PC-9 (cell line): ENCODE data around the gene CD109. TPM values are rescaled to one million over a fixed set of nuclear protein-coding genes. Genes with fewer than 3 reads are reported as not detected.
"Not testable (repeated sequence)": the region's sequence is repeated elsewhere in the genome, so short reads cannot be mapped to it uniquely, and the experiment has no call there.

Source experiments
- BruUV-seq: library from RNA; stranded (reverse); fragments of 400-500 nt; replicated peaks from 2 replicates; lab custom pipeline; 2021; lab: Mats Ljungman, UMichigan
- CTCF ChIA-PET: fragments of 300-600 bp; sonication (Branson Sonifier 250); formaldehyde crosslinking; loops from one replicate; lab custom pipeline; 2022; ENCODE audit warnings: antibody characterized with exemption; lab: Charles Lee
- POLR2A ChIA-PET: fragments of 300-600 bp; sonication (Branson Sonifier 250); formaldehyde crosslinking; loops from one replicate; lab custom pipeline; 2022; ENCODE audit warnings: antibody characterized with exemption; ENCODE audit not compliant: unreplicated experiment; lab: Charles Lee
- DNase-seq, 2 experiments: peaks; one replicate each; pipeline versions ENCODE4 v3.0.0 to v3.0.0-alpha.2; 2015 to 2022; ENCODE audit warnings: mixed read lengths in 1 of 2
- H2AFZ ChIP-seq: fragments of 200-600 bp; sonication (generic); 2 replicates; pipeline ENCODE4 v1.8.1; 2017; ENCODE audit warnings: antibody characterized with exemption
- H3F3A ChIP-seq: fragments of 200-600 bp; sonication (generic); 2 replicates; pipeline ENCODE4 v1.8.1; 2017; ENCODE audit warnings: antibody characterized with exemption, mild to moderate bottlenecking, low read depth; ENCODE audit not compliant: insufficient read depth
- H3K27ac ChIP-seq: fragments of 200-600 bp; sonication (generic); 2 replicates; pipeline ENCODE4 v1.6.1; 2016; ENCODE audit warnings: mixed run types
- H3K27me3 ChIP-seq: fragments of 200-600 bp; sonication (generic); 2 replicates; pipeline ENCODE4 v1.6.1; 2016; ENCODE audit warnings: low read depth, mixed run types; ENCODE audit not compliant: insufficient read depth
- H3K36me3 ChIP-seq: fragments of 200-600 bp; sonication (generic); 2 replicates; pipeline ENCODE4 v1.6.1; 2016; ENCODE audit warnings: low read depth, mixed run types
- H3K4me1 ChIP-seq: fragments of 200-600 bp; sonication (generic); replicated peaks from 2 replicates; pipeline ENCODE4 v1.6.1; 2016; ENCODE audit warnings: mixed run types; ENCODE audit not compliant: insufficient read depth
- H3K4me2 ChIP-seq: fragments of 200-600 bp; sonication (generic); 2 replicates; pipeline ENCODE4 v1.6.1; 2017; ENCODE audit warnings: mixed run types
- H3K4me3 ChIP-seq: fragments of 200-600 bp; sonication (generic); 2 replicates; pipeline ENCODE4 v1.6.1; 2016; ENCODE audit warnings: mixed run types
- H3K79me2 ChIP-seq: fragments of 200-600 bp; sonication (generic); 2 replicates; pipeline ENCODE4 v1.6.1; 2017; ENCODE audit warnings: low read depth, mixed run types
- H3K9me2 ChIP-seq: fragments of 200-600 bp; sonication (generic); 2 replicates; pipeline ENCODE4 v1.8.1; 2017; ENCODE audit warnings: mild to moderate bottlenecking; ENCODE audit not compliant: insufficient read depth
- H3K9me3 ChIP-seq: fragments of 200-600 bp; sonication (generic); 2 replicates; pipeline ENCODE4 v1.8.1; 2016; ENCODE audit warnings: low read depth; ENCODE audit not compliant: insufficient read depth
- H4K20me1 ChIP-seq: fragments of 200-600 bp; sonication (generic); 2 replicates; pipeline ENCODE4 v1.8.1; 2017; ENCODE audit not compliant: insufficient read depth
- EZH2 ChIP-seq: fragments of 200-600 bp; sonication (generic); IDR thresholded peaks from 2 replicates; pipeline ENCODE4 v1.8.0; 2017; ENCODE audit warnings: antibody characterized with exemption, low read depth
- intact Hi-C: fragments of 100-400 bp; cut with micrococcal nuclease; formaldehyde crosslinking; loops from one replicate; pipeline ENCODE4 v1.10.0; 2022; ENCODE audit not compliant: unreplicated experiment
- total RNA-seq: library from RNA; stranded (reverse); gene quantifications from 2 replicates; pipeline ENCODE4 v1.2.3, GENCODE V29; 2021
- TF ChIP-seq, protein P1 (sequence below): fragments of 200-600 bp; sonication (generic); conservative IDR thresholded peaks from 2 replicates; pipeline ENCODE4 v1.6.1; 2017; ENCODE audit warnings: mixed run types, antibody characterized with exemption, mild to moderate bottlenecking, moderate library complexity

CD109 gene
- total RNA-seq, 1 experiment from 2014 or later, result 50.7 TPM

DNA sequence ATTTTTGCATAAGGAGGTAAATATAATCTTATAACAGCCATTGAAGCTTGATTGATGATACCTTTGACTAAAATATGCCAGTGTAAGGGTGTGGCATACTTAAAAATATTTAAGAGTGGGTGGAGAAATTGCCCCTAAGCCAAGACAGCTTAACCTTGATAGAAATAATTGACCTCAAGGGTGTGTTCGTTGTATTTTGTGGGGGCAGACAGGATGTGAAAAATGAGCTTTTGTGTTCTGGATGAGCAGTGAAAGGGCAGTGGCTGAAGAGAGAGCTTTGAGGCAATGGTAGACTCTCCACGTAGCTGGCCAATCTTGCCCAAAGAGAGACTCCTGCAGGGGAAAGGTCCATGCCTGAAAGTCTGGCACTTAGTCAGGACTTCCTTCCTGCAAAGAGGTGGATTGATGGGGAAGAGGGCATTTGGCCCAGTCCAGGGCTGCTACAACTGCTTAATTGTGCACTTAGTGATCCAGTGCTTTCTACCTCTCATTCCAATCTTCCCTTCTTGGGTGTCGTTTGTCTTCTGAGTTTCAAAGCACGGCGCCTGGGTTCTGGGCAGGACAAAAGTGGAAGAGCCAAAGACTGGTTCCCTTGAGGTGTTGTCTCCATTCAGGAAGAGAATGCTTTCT is 15.6 kb upstream of the CD109 start:
- peak overlapping the region; percentile 20 for H3K27ac ChIP-seq
- intact Hi-C loops, result loop anchor here (1.0 kb wide), 1 partner anchor 15 kb away; no protein-coding TSS in a partner anchor
- BruUV-seq, result no TSS peak

DNA sequence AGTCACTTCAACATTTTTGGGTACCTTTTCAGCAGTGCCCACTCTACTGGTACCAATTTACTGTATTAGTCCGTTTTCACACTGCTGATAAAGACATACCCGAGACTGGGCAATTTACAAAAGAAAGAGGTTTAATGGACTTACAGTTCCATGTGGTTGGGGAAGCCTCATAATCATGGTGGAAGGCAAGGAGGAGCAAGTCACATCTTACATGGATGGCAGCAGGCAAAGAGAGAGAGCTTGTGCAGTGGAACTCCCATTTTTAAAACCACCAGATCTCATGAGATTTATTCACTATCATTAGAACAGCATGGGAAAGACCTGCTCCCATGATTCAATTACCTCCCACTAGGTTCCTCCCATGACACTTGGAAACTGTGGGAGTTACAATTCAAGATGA is 12.4 kb upstream of the CD109 start:
- BruUV-seq, H2AFZ ChIP-seq, CTCF ChIA-PET, H3K9me2 ChIP-seq, H4K20me1 ChIP-seq, H3K4me2 ChIP-seq, DNase-seq, H3K79me2 ChIP-seq, H3K4me3 ChIP-seq, H3K27ac ChIP-seq, intact Hi-C loops, POLR2A ChIA-PET, H3K27me3 ChIP-seq, H3K36me3 ChIP-seq: not testable (repeated sequence)
- peaks cover 18% of the 10 kb centered on the region for H3F3A ChIP-seq
- peaks cover 24% of the 10 kb centered on the region for H3K4me1 ChIP-seq
- peaks cover 11% of the 10 kb centered on the region; the same call in 1 of the 2 replicates for H3K9me3 ChIP-seq

More for the DNA sequence above, 15.6 kb upstream of the CD109 start:
- DNase-seq, result peak; percentile 64 to 83
- Histone ChIP-seq H3K4me3 (0 out of 2 replicates have a peak overlapping the region, but pooled peaks have one; percentile 20), H3K4me1 (peaks cover 24% of the 10 kb centered on the region), H3K4me2 (peak overlapping the region; percentile 53), H3K9me2 (no peaks in the 10 kb centered on the region), H3K79me2 (no peaks in the 10 kb centered on the region), H3K36me3 (no peaks in the 10 kb centered on the region), H3K27me3 (no peaks in the 10 kb centered on the region), H3K9me3 (peaks cover 11% of the 10 kb centered on the region; the same call in 1 of the 2 replicates), H4K20me1 (no peaks in the 10 kb centered on the region), H3F3A (peaks cover 18% of the 10 kb centered on the region), H2AFZ (no peak overlapping the region)
- ChIA-PET CTCF (interaction anchor here (1.0 to 1.2 kb wide), 2 partner anchors 28 to 53 kb away, joined by 3 read pairs; no protein-coding TSS in a partner anchor), POLR2A (interaction anchor here (0.5 to 1.0 kb wide), 6 partner anchors 11 to 165 kb away, joined by 3 to 10 read pairs (median 6); no protein-coding TSS in a partner anchor)
- TF ChIP-seq, protein P1, sequence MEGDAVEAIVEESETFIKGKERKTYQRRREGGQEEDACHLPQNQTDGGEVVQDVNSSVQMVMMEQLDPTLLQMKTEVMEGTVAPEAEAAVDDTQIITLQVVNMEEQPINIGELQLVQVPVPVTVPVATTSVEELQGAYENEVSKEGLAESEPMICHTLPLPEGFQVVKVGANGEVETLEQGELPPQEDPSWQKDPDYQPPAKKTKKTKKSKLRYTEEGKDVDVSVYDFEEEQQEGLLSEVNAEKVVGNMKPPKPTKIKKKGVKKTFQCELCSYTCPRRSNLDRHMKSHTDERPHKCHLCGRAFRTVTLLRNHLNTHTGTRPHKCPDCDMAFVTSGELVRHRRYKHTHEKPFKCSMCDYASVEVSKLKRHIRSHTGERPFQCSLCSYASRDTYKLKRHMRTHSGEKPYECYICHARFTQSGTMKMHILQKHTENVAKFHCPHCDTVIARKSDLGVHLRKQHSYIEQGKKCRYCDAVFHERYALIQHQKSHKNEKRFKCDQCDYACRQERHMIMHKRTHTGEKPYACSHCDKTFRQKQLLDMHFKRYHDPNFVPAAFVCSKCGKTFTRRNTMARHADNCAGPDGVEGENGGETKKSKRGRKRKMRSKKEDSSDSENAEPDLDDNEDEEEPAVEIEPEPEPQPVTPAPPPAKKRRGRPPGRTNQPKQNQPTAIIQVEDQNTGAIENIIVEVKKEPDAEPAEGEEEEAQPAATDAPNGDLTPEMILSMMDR, result no peak
- TF ChIP-seq EZH2, result no peak

DNA sequence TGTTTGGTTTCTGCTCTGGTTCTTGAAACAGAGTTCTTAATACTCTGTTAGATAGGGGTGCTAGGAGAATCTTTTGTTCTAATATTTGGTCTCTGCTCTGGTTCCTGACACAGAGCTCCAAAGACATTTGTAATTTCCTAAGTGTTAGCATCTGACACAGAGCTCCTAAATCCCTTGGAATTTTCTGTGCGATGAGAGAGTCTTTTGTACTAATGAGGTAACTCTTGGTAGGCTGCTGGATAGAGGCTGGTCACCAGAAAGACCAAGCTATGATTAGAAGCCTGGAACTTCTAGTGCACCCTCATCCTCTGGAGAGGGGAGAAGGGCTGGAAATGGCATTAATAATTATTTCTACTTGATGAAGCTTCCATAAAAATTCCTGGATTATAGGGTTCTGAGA is 7.7 kb upstream of the CD109 start:
- Histone ChIP-seq H3K27ac (no peak overlapping the region), H4K20me1 (no peaks in the 10 kb centered on the region), H3K27me3 (no peaks in the 10 kb centered on the region), H3K9me2 (no peaks in the 10 kb centered on the region), H3K9me3 (0 out of 2 replicates have a peak, but pooled peaks cover 1% of the 10 kb centered on the region), H3K4me2 (no peak overlapping the region), H3K79me2 (no peaks in the 10 kb centered on the region), H3K4me1 (peaks cover 8% of the 10 kb centered on the region; the same call in 1 of the 2 replicates), H3K36me3 (no peaks in the 10 kb centered on the region), H2AFZ (no peak overlapping the region), H3K4me3 (no peak overlapping the region), H3F3A (no peaks in the 10 kb centered on the region)
- CTCF ChIA-PET, result no interaction called here
- intact Hi-C loops, result no loop called here
- POLR2A ChIA-PET, result interaction anchor here (0.5 kb wide), 1 partner anchor 30 kb away, joined by 3 read pairs; no protein-coding TSS in a partner anchor
- no peak for TF ChIP-seq EZH2
- TF ChIP-seq, protein P1, result no peak
- BruUV-seq, result no TSS peak
- DNase-seq, result no peak
